DND-41 (cell line): ENCODE data around the gene MT1H.

Experiments used
- CTCF ChIP-seq: IDR thresholded peaks from 2 replicates; pipeline ENCODE4 v1.5.1; 2012; ENCODE audit warnings: borderline replicate concordance, low read length, moderate library complexity, mild to moderate bottlenecking; ENCODE audit not compliant: poor library complexity, severe bottlenecking; ENCODE audit errors: extremely low read depth
- EZH2 ChIP-seq: IDR thresholded peaks from 3 replicates; pipeline ENCODE4 v1.6.1; 2012; ENCODE audit warnings: borderline replicate concordance, low read depth, mild to moderate bottlenecking, moderate library complexity, low read length, inconsistent platforms; ENCODE audit not compliant: severe bottlenecking

DNA sequence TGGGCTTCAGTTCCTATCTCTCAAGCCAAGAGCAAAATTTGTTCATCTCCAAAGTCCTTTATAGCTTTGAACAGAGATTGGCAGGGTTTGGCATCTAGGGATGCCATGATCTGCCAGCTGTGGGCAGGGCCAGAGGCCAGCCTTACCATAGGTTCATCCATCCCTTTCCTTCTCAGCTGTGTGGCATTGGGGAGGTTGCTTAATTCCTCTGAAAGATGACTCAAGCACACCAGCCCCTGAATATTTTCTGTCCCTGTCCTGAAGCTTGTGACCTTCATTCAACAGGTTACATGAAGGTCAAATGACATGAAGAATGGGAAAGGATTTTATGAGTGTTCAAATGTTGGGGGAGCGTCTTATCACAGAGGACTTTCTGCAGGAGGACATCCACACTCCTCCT is 5.1 kb upstream of the MT1H start:
- TF ChIP-seq CTCF (no peak), EZH2 (no peak)
